Mesothelial cell of epicardium (in vitro differentiated cells): ENCODE measurements around the gene ANKRD66. TPM values are rescaled to one million over a fixed set of nuclear protein-coding genes. Genes with fewer than 3 reads are reported as not detected.

Source experiments
- DNase-seq, 2 experiments: peaks; one replicate each; pipeline ENCODE4 v3.0.0; 2021; ENCODE audit warnings: low spot score in 2 of 2; ENCODE audit not compliant: unreplicated experiment in 2 of 2
- H3K27ac Mint-ChIP-seq: 2 replicates; pipeline ENCODE4 v1.8.0; 2021; ENCODE audit warnings: mixed read lengths
- H3K27me3 Mint-ChIP-seq: 2 replicates; pipeline ENCODE4 v1.8.0; 2021; ENCODE audit warnings: low read depth, mixed read lengths
- H3K36me3 Mint-ChIP-seq: 2 replicates; pipeline ENCODE4 v1.8.0; 2021; ENCODE audit warnings: mixed read lengths
- H3K4me1 Mint-ChIP-seq: 2 replicates; pipeline ENCODE4 v1.8.0; 2021; ENCODE audit warnings: mixed read lengths
- H3K4me3 Mint-ChIP-seq: 2 replicates; pipeline ENCODE4 v1.8.0; 2021; ENCODE audit warnings: mild to moderate bottlenecking, moderate library complexity, mixed read lengths
- H3K9me3 Mint-ChIP-seq: 2 replicates; pipeline ENCODE4 v1.8.0; 2021; ENCODE audit warnings: mixed read lengths
- CTCF ChIP-seq: fragments of 200-600 bp; sonication (generic); IDR thresholded peaks from one replicate; pipeline ENCODE4 v1.5.0; 2021; ENCODE audit warnings: antibody characterized with exemption; ENCODE audit not compliant: unreplicated experiment
- total RNA-seq: library from RNA; stranded (reverse); gene quantifications from 3 replicates; pipeline ENCODE4 v1.2.1, GENCODE V29; 2021

Gene ANKRD66
- total RNA-seq, 1 donor from 2014 or later, result not detected

GRCh38 chr6:46755865-46756264 lies 9.1 kb downstream of the ANKRD66 start:
- Mint-ChIP-seq H3K4me3 (no peak overlapping the region), H3K4me1 (no peaks in the 10 kb centered on the region), H3K36me3 (no peaks in the 10 kb centered on the region), H3K27me3 (no peaks in the 10 kb centered on the region), H3K27ac (no peak overlapping the region), H3K9me3 (no peaks in the 10 kb centered on the region)
- no peak for DNase-seq
- TF ChIP-seq CTCF, result no peak

- Mint-ChIP-seq H3K27ac (no peak overlapping the region), H3K4me3 (no peak overlapping the region), H3K9me3 (no peaks in the 10 kb centered on the region), H3K27me3 (no peaks in the 10 kb centered on the region), H3K36me3 (no peaks in the 10 kb centered on the region), H3K4me1 (no peaks in the 10 kb centered on the region)
- TF ChIP-seq CTCF, result no peak
- no peak for DNase-seq
Observed at GRCh38 chr6:46756469-46757213, 9.9 kb downstream of the ANKRD66 start.

GRCh38 chr6:46757214-46757596 lies 10.5 kb downstream of the ANKRD66 start:
- no peaks in the 10 kb centered on the region for H3K9me3 Mint-ChIP-seq
- no peaks in the 10 kb centered on the region for H3K4me1 Mint-ChIP-seq
- H3K27me3 Mint-ChIP-seq, result no peaks in the 10 kb centered on the region
- TF ChIP-seq CTCF, result no peak
- H3K36me3 Mint-ChIP-seq, result no peaks in the 10 kb centered on the region
- DNase-seq, result no peak
- H3K4me3 Mint-ChIP-seq, result no peak overlapping the region
- no peak overlapping the region for H3K27ac Mint-ChIP-seq

- DNase-seq, result no peak
- Mint-ChIP-seq H3K27me3 (no peaks in the 10 kb centered on the region), H3K4me3 (no peak overlapping the region), H3K9me3 (no peaks in the 10 kb centered on the region), H3K27ac (no peak overlapping the region), H3K4me1 (no peaks in the 10 kb centered on the region), H3K36me3 (no peaks in the 10 kb centered on the region)
- no peak for TF ChIP-seq CTCF
Observed at GRCh38 chr6:46758960-46759753, 12.4 kb downstream of the ANKRD66 start.

- Mint-ChIP-seq H3K4me3 (no peak overlapping the region), H3K36me3 (no peaks in the 10 kb centered on the region), H3K27me3 (no peaks in the 10 kb centered on the region), H3K9me3 (no peaks in the 10 kb centered on the region), H3K4me1 (no peaks in the 10 kb centered on the region), H3K27ac (no peak overlapping the region)
- no peak for TF ChIP-seq CTCF
- no peak for DNase-seq
Observed at GRCh38 chr6:46760925-46761324, 14.2 kb downstream of the ANKRD66 start.
